Nephron progenitor cell (in vitro differentiated cells): Measurements from ENCODE around the gene LLGL1.
"Not testable (repeated sequence)": the region's sequence is repeated elsewhere in the genome, so short reads cannot be mapped to it uniquely, and the experiment has no call there.

Experiments
- DNase-seq: peaks from one replicate; pipeline ENCODE4 v3.0.0; 2021
- H3K27ac Mint-ChIP-seq: 2 replicates; pipeline ENCODE4 v1.8.0; 2021; ENCODE audit warnings: mild to moderate bottlenecking, moderate library complexity, mixed read lengths
- H3K27me3 Mint-ChIP-seq: 2 replicates; pipeline ENCODE4 v1.8.0; 2021; ENCODE audit warnings: mild to moderate bottlenecking, low read depth, mixed read lengths; ENCODE audit not compliant: poor library complexity
- H3K36me3 Mint-ChIP-seq: 2 replicates; pipeline ENCODE4 v1.8.0; 2021; ENCODE audit warnings: low read depth, mixed read lengths
- H3K4me1 Mint-ChIP-seq: 2 replicates; pipeline ENCODE4 v1.8.0; 2021; ENCODE audit warnings: mixed read lengths
- H3K4me3 Mint-ChIP-seq: 2 replicates; pipeline ENCODE4 v1.8.0; 2021; ENCODE audit warnings: mild to moderate bottlenecking, moderate library complexity, mixed read lengths
- H3K9me3 Mint-ChIP-seq: 2 replicates; pipeline ENCODE4 v1.8.0; 2021; ENCODE audit warnings: mild to moderate bottlenecking, moderate library complexity, mixed read lengths
- TF ChIP-seq, protein P1 (sequence below): fragments of 200-600 bp; sonication (generic); IDR thresholded peaks from 2 replicates; pipeline ENCODE4 v1.5.0; 2021; ENCODE audit warnings: antibody characterized with exemption

LLGL1 gene

DNA sequence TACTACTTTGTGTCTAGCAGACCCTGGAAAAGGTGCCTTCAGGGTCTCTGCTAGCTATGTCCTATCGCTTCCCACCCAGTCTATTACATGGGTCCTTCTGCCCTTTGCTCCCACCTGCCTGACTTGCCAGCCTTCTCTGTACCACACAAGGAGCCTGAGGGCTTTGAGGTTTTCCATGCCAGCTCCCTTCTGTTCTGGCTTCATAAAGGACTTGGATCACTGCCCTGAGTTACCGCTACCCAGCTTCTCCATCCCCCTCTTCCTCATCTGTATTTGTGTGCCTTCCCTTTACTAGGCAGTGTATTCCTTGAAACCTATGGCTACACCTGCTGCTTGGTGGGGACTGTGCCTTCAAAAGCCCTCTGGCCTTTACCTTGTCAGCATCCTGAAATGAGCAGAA, 19.6 kb upstream of the LLGL1 start:
- no peak overlapping the region for H3K4me3 Mint-ChIP-seq
- DNase-seq = no peak

DNA sequence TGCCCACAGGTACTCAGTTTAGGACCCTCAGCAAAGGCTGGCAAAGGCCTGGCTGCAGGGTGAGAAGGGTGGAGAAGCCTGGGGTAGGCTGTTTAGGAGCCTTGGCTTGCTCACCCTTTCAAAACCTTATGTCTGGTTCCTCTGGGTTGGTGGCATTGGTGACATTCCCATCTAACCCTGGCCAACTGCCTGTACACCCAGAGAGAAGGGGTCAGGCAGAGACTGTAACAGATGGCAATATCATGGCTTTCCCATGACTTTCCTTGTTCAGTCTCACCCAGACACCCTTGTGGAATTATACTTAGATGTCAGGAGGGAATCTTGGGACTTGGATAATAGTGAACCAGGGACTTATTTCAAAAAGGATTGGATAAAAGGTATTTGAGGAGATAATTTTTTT, 18.5 kb upstream of the LLGL1 start:
- DNase-seq = no peak
- TF ChIP-seq, protein P1, sequence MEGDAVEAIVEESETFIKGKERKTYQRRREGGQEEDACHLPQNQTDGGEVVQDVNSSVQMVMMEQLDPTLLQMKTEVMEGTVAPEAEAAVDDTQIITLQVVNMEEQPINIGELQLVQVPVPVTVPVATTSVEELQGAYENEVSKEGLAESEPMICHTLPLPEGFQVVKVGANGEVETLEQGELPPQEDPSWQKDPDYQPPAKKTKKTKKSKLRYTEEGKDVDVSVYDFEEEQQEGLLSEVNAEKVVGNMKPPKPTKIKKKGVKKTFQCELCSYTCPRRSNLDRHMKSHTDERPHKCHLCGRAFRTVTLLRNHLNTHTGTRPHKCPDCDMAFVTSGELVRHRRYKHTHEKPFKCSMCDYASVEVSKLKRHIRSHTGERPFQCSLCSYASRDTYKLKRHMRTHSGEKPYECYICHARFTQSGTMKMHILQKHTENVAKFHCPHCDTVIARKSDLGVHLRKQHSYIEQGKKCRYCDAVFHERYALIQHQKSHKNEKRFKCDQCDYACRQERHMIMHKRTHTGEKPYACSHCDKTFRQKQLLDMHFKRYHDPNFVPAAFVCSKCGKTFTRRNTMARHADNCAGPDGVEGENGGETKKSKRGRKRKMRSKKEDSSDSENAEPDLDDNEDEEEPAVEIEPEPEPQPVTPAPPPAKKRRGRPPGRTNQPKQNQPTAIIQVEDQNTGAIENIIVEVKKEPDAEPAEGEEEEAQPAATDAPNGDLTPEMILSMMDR = no peak
- Mint-ChIP-seq H3K27me3 (peaks cover 3% of the 10 kb centered on the region), H3K4me3 (no peak overlapping the region), H3K9me3 (no peaks in the 10 kb centered on the region), H3K27ac (peak overlapping the region; percentile 74), H3K36me3 (peaks cover 47% of the 10 kb centered on the region), H3K4me1 (peaks cover 4% of the 10 kb centered on the region)

More for the DNA sequence above, 19.6 kb upstream of the LLGL1 start:
- peaks cover 57% of the 10 kb centered on the region for H3K36me3 Mint-ChIP-seq
- H3K27ac Mint-ChIP-seq = peak overlapping the region; percentile 79
- H3K9me3 Mint-ChIP-seq = no peaks in the 10 kb centered on the region
- peaks cover 3% of the 10 kb centered on the region for H3K27me3 Mint-ChIP-seq
- TF ChIP-seq, protein P1 = no peak
- H3K4me1 Mint-ChIP-seq = peaks cover 11% of the 10 kb centered on the region

DNA sequence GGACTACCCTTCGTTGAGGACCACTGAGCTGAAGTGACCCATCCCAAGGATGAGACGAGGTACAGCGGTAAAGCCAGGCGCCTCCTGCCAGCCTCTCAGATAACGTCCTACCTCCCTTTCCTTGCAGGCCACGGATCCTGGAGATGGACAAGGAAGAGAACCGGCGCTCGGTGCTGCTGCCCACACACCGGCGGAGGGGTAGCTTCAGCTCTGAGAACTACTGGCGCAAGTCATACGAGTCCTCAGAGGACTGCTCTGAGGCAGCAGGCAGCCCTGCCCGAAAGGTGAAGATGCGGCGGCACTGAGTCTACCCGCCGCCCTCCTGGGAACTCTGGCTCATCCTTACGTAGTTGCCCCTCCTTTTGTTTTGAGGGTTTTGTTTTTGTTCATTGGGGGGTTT, 17.3 kb upstream of the LLGL1 start:
- H3K4me3 Mint-ChIP-seq = no peak overlapping the region
- H3K27me3 Mint-ChIP-seq = peaks cover 3% of the 10 kb centered on the region
- H3K9me3 Mint-ChIP-seq = no peaks in the 10 kb centered on the region
- H3K36me3 Mint-ChIP-seq = peaks cover 43% of the 10 kb centered on the region
- no peak for DNase-seq
- peaks cover 4% of the 10 kb centered on the region for H3K4me1 Mint-ChIP-seq
- H3K27ac Mint-ChIP-seq = peak overlapping the region; percentile 74
- TF ChIP-seq, protein P1 = no peak

DNA sequence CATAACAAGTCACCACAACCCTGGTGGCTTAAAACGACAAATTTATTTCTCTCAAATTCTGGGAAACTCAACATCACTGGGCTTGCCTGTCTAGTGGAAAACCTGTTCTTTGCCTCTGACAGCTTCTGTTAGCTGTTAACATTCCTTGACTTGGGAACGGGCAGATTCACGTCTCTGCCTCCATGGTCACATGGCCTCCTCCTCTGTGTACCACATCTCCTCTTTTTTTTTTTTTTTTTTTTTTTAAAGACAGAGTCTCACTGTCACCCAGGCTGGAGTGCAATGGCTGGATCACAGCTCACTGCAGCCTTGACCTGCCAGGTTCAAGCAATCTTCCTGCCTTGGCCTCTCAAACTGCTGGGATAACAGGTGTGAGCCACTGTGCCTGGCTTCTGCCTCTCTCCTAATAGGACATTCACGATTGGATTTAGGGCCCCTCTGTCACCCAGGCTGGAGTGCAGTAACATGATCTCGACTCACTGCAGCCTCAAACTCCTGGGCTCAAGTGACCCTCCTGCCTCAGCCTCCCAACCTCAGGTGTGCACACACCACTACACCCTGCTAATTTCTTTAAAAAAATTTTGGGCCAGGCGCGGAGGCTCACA, 11.7 kb upstream of the LLGL1 start:
- Mint-ChIP-seq H3K4me3 (no peak overlapping the region), H3K4me1 (peaks cover 14% of the 10 kb centered on the region), H3K9me3 (no peaks in the 10 kb centered on the region), H3K27ac (no peak overlapping the region), H3K36me3 (peaks cover 19% of the 10 kb centered on the region), H3K27me3 (peaks cover 2% of the 10 kb centered on the region)
- no peak for DNase-seq
- TF ChIP-seq, protein P1 = no peak

DNA sequence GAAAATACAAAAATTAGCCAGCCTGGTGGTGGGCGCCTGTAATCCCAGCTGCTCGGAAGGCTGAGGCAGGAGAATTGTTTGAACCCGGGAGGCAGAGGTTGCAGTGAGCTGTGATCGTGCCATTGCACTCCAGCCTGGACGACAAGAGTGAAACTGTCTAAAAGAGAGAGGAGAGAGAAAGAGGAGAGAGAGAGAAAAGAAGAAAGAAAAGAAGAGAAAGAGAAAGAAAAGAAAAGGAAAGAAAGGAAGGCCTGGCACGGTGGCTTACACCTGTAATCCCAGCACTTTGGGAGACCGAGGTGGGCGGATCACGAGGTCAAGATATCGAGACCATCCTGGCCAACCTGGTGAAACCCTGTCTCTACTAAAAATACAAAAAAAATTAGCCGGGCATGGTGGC, 8.5 kb upstream of the LLGL1 start:
- not testable (repeated sequence) for H3K4me3 Mint-ChIP-seq, H3K9me3 Mint-ChIP-seq, DNase-seq, H3K27me3 Mint-ChIP-seq, H3K27ac Mint-ChIP-seq, H3K36me3 Mint-ChIP-seq
- H3K4me1 Mint-ChIP-seq = peaks cover 21% of the 10 kb centered on the region

DNA sequence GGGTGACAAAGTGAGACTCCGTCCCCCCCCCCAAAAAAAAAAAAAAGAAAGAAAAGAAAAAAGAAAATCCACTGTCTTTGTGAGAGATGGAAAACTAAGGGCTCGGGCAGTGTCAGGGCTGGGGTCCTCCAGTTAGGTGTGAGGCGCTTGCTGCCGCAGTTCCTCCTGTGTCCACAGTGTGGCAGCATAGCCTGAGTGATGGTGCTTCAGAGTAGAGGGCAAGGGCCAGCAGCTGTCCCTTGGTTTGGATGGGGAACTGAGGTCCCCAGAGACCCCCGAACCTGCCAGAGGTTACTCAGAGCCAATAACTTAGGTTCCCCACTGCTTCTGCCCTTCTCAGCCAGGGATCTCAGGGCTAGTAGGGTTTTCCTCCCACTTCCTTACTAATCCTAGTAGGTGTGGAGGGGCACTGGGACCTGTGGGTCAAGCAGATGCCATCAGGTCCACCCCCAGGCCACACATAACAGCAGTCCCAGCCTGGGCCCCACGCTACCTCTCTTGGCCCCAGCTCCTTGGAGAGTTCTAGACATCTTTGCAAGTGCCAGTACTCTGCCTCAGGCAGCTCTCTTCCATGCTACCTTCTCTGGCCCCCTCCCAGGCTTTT, 7.9 kb upstream of the LLGL1 start:
- Mint-ChIP-seq H3K27ac (no peak overlapping the region), H3K4me1 (peaks cover 21% of the 10 kb centered on the region), H3K9me3 (no peaks in the 10 kb centered on the region), H3K36me3 (no peaks in the 10 kb centered on the region), H3K4me3 (no peak overlapping the region), H3K27me3 (no peaks in the 10 kb centered on the region)
- DNase-seq = peak; percentile 90
- TF ChIP-seq, protein P1 = peak; percentile 93
